B cell (primary cell): Measurements from ENCODE around the gene IGSF9B. TPM values are rescaled to one million over a fixed set of nuclear protein-coding genes. Genes with fewer than 3 reads are reported as not detected.

Source experiments
- ATAC-seq: fragments of 200-7000 bp; cut with Tn5 transposase; one replicate; pipeline ENCODE4 v1.10.0; 2021; ENCODE audit warnings: low read depth, mild to moderate bottlenecking, moderate number of reproducible peaks, moderate library complexity
- CTCF ChIA-PET: fragments of 350-600 bp; sonication (Branson Sonifier 250); formaldehyde crosslinking; loops from one replicate; lab custom pipeline; 2021; ENCODE audit warnings: antibody characterized with exemption, inconsistent platforms; lab: Charles Lee
- POLR2A ChIA-PET: fragments of 350-600 bp; sonication (Branson Sonifier 250); formaldehyde crosslinking; loops from one replicate; lab custom pipeline; 2021; ENCODE audit warnings: antibody characterized with exemption; lab: Charles Lee
- DNase-seq: peaks from one replicate; pipeline ENCODE4 v3.0.0; 2013
- H2AFZ ChIP-seq: 2 replicates; pipeline ENCODE4 v1.6.1; 2012; ENCODE audit warnings: mild to moderate bottlenecking, low read depth, low read length; ENCODE audit not compliant: insufficient read depth, poor library complexity, severe bottlenecking
- H3K27ac ChIP-seq, 2 donors: 1 replicate in 1 of 2; 2 replicates in 1 of 2; pipeline ENCODE4 v1.5.1; 2012 to 2013; ENCODE audit warnings: low read length in 2 of 2, mild to moderate bottlenecking in 2 of 2, moderate library complexity in 1 of 2
- H3K27me3 ChIP-seq, 4 experiments: fragments of 200-600 bp in 1 of 4; sonication (generic) in 1 of 4; replicated peaks in 1 of 4; 1 replicate in 2 of 4; 2 replicates in 2 of 4; pipeline versions ENCODE4 v1.6.1 to v1.7.0; 2013 to 2016; ENCODE audit warnings: low read length in 3 of 4, mild to moderate bottlenecking in 2 of 4, mixed read lengths in 1 of 4, moderate library complexity in 1 of 4; ENCODE audit not compliant: insufficient read depth in 4 of 4, control insufficient read depth in 3 of 4; ENCODE audit errors: control extremely low read depth in 1 of 4
- H3K36me3 ChIP-seq, 2 experiments: replicated peaks in 1 of 2; 1 replicate in 1 of 2; 2 replicates in 1 of 2; pipeline versions ENCODE4 v1.6.1 to v1.7.1; 2013; ENCODE audit warnings: low read length in 1 of 2; ENCODE audit not compliant: insufficient read depth in 2 of 2, control insufficient read depth in 1 of 2; ENCODE audit errors: control extremely low read depth in 1 of 2, extremely low read depth in 1 of 2
- H3K4me1 ChIP-seq, 2 donors: fragments of 200-600 bp in 1 of 2; sonication (generic) in 1 of 2; 1 replicate in 1 of 2; 2 replicates in 1 of 2; pipeline versions ENCODE4 v1.5.1 to v1.6.1; 2013 to 2017; ENCODE audit warnings: low read length in 2 of 2; ENCODE audit not compliant: control insufficient read depth in 2 of 2, insufficient read depth in 2 of 2
- H3K4me2 ChIP-seq: replicated peaks from 2 replicates; pipeline ENCODE3; 2012; ENCODE audit warnings: mild to moderate bottlenecking, low read depth, low read length; ENCODE audit not compliant: poor library complexity, severe bottlenecking
- H3K4me3 ChIP-seq, 5 experiments: fragments of 200-600 bp in 1 of 5; sonication (generic) in 1 of 5; 1 replicate in 3 of 5; 2 replicates in 2 of 5; pipeline versions ENCODE4 v1.5.1 to v1.7.0; 2011 to 2016; ENCODE audit warnings: low read length in 4 of 5, mild to moderate bottlenecking in 4 of 5, low read depth in 2 of 5, control low read depth in 1 of 5, moderate library complexity in 1 of 5; ENCODE audit not compliant: insufficient read depth in 1 of 5; ENCODE audit errors: control extremely low read depth in 1 of 5, extremely low read depth in 1 of 5
- H3K79me2 ChIP-seq: fragments of 200-600 bp; sonication (generic); one replicate; pipeline ENCODE4 v1.6.0; 2016; ENCODE audit warnings: low read length; ENCODE audit not compliant: control insufficient read depth, insufficient read depth
- H3K9ac ChIP-seq: fragments of 200-600 bp; sonication (generic); 2 replicates; pipeline ENCODE4 v1.6.1; 2017; ENCODE audit warnings: mild to moderate bottlenecking, low read length, moderate library complexity
- H3K9me3 ChIP-seq, 3 donors: one replicate each; pipeline versions ENCODE4 v1.6.1 to v1.7.1; 2013; ENCODE audit warnings: low read length in 2 of 3; ENCODE audit not compliant: control insufficient read depth in 2 of 3, insufficient read depth in 1 of 3; ENCODE audit errors: control extremely low read depth in 1 of 3
- H4K20me1 ChIP-seq: 2 replicates; pipeline ENCODE4 v1.6.0; 2012; ENCODE audit warnings: mild to moderate bottlenecking, low read length; ENCODE audit not compliant: insufficient read depth, control insufficient read depth, poor library complexity, severe bottlenecking
- H3K27ac Mint-ChIP-seq: one replicate; pipeline ENCODE4 v1.8.0; 2021; ENCODE audit warnings: mixed read lengths
- H3K27me3 Mint-ChIP-seq: one replicate; pipeline ENCODE4 v1.8.0; 2021; ENCODE audit warnings: mixed read lengths
- H3K4me1 Mint-ChIP-seq: one replicate; pipeline ENCODE4 v1.8.0; 2021; ENCODE audit warnings: mixed read lengths
- H3K4me3 Mint-ChIP-seq: one replicate; pipeline ENCODE4 v1.8.0; 2021; ENCODE audit warnings: mixed read lengths
- H3K9me3 Mint-ChIP-seq: one replicate; pipeline ENCODE4 v1.8.0; 2022; ENCODE audit warnings: mixed read lengths; ENCODE audit not compliant: insufficient read depth
- EZH2 ChIP-seq: IDR thresholded peaks from 2 replicates; pipeline ENCODE4 v1.6.1; 2012; ENCODE audit warnings: borderline replicate concordance, low read depth, mild to moderate bottlenecking, moderate library complexity, low read length; ENCODE audit not compliant: insufficient read depth, poor library complexity, severe bottlenecking
- WGBS: methylation state at CpG from one replicate; pipeline ENCODE4 v1.1.5; 2013; ENCODE audit warnings: missing lambda C conversion rate; ENCODE audit not compliant: insufficient coverage; 5-methylcytosine and 5-hydroxymethylcytosine counted together
- intact Hi-C: fragments of 100-400 bp; cut with micrococcal nuclease; formaldehyde crosslinking; loops from one replicate; pipeline ENCODE4 v1.10.0; 2022
- polyA plus RNA-seq: library from polyadenylated mRNA; depleted of rRNA; stranded (reverse); fragments of >200 nt; gene quantifications from 2 replicates; pipeline ENCODE4 v1.2.3, GENCODE V29; 2012
- total RNA-seq, 2 donors: library from RNA; stranded (reverse); fragments of 120-200 nt in 1 of 2; gene quantifications; 1 replicate in 1 of 2; 2 replicates in 1 of 2; pipeline versions ENCODE4 v1.2.3 to v1.2.4, GENCODE V29; 2013 to 2022
- TF ChIP-seq, protein P1 (sequence below): fragments of 200-600 bp; IDR thresholded peaks from one replicate; pipeline ENCODE4 v1.8.0; 2022; ENCODE audit warnings: antibody characterized with exemption, mild to moderate bottlenecking

Gene IGSF9B
- total and polyA plus RNA-seq, 2 donors (not counting 1 experiment from before 2014, with no cell fraction given), result 0.15 to 0.37 TPM

DNA sequence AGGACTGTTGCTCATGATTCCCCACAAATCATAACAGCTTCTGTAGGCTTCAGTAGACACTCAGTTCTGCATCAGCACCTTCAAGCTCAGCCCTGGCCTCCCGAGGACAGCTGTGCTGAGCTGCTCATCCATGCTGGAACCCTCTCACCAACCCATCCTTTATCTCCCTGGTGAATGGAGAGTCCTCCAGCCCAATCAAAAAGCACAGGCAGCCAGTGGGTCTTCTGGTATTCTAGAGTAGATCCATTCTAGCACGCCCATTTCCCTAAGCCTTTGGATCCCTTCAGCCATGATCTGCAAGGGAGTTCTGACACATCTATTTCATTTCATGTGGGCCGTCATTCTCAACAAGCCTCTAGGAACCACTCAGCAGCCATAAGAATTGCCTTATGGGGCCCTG lies 66.9 kb downstream of the IGSF9B start:
- H3K4me2 ChIP-seq, result no peak overlapping the region

DNA sequence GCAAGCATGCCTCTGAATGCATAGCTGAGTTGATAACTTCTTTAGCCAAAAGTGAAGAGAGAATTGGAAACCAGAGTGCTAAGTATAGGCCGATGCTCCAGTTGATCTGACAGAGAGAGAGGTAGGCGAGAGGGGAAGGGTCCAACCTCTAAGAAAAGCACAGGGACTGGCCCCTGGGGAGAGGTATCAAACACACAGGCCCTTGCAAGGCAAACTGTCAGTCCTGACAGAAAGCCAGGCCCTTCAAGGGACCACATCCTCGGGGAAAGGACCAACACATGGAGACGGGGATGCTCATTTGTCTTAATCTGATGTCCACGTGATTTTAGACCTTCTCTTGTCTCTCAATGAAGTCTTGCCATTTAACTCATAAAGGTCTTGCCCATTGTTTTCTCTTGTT lies 67.6 kb downstream of the IGSF9B start:
- 87% methylated on average over 5 of the region's 5 CpGs for WGBS
- Mint-ChIP-seq H3K9me3 (no peaks in the 10 kb centered on the region), H3K27ac (no peak overlapping the region), H3K4me1 (no peaks in the 10 kb centered on the region), H3K27me3 (peaks cover 22% of the 10 kb centered on the region), H3K4me3 (no peak overlapping the region)
- Histone ChIP-seq H3K9me3 (peaks cover 0 to 8% (median 0%) of the 10 kb centered on the region in 3 donors), H4K20me1 (no peaks in the 10 kb centered on the region), H3K27me3 (peaks cover 0 to 3% (median 0%) of the 10 kb centered on the region in 4 experiments), H3K9ac (no peak overlapping the region), H3K27ac (no peak overlapping the region), H2AFZ (no peak overlapping the region), H3K4me2 (no peak overlapping the region), H3K4me1 (no peaks in the 10 kb centered on the region), H3K36me3 (no peaks in the 10 kb centered on the region), H3K4me3 (no peak overlapping the region), H3K79me2 (no peaks in the 10 kb centered on the region)
- CTCF ChIA-PET, result no interaction called here
- TF ChIP-seq, protein P1, sequence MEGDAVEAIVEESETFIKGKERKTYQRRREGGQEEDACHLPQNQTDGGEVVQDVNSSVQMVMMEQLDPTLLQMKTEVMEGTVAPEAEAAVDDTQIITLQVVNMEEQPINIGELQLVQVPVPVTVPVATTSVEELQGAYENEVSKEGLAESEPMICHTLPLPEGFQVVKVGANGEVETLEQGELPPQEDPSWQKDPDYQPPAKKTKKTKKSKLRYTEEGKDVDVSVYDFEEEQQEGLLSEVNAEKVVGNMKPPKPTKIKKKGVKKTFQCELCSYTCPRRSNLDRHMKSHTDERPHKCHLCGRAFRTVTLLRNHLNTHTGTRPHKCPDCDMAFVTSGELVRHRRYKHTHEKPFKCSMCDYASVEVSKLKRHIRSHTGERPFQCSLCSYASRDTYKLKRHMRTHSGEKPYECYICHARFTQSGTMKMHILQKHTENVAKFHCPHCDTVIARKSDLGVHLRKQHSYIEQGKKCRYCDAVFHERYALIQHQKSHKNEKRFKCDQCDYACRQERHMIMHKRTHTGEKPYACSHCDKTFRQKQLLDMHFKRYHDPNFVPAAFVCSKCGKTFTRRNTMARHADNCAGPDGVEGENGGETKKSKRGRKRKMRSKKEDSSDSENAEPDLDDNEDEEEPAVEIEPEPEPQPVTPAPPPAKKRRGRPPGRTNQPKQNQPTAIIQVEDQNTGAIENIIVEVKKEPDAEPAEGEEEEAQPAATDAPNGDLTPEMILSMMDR, result no peak
- TF ChIP-seq EZH2, result no peak
- intact Hi-C loops, result no loop called here
- DNase-seq, result no peak
- no peak for ATAC-seq
- POLR2A ChIA-PET, result no interaction called here

More for the DNA sequence above, 66.9 kb downstream of the IGSF9B start:
- Histone ChIP-seq H3K4me1 (peaks cover 5 to 6% of the 10 kb centered on the region in 2 donors), H3K79me2 (no peaks in the 10 kb centered on the region), H3K9me3 (peaks cover 0 to 6% (median 0%) of the 10 kb centered on the region in 3 donors), H2AFZ (no peak overlapping the region), H3K36me3 (no peaks in the 10 kb centered on the region), H3K27ac (no peak overlapping the region), H3K4me3 (no peak overlapping the region), H3K27me3 (peaks cover 0 to 3% (median 0%) of the 10 kb centered on the region in 4 experiments), H4K20me1 (no peaks in the 10 kb centered on the region), H3K9ac (no peak overlapping the region)
- Mint-ChIP-seq H3K4me1 (peaks cover 3% of the 10 kb centered on the region), H3K27ac (no peak overlapping the region), H3K4me3 (no peak overlapping the region), H3K9me3 (no peaks in the 10 kb centered on the region), H3K27me3 (peaks cover 22% of the 10 kb centered on the region)
- ChIA-PET POLR2A (no interaction called here), CTCF (no interaction called here)
- DNase-seq (no peak), ATAC-seq (no peak)
- intact Hi-C loops, result no loop called here
- TF ChIP-seq, protein P1, result no peak
- TF ChIP-seq EZH2, result no peak
- WGBS, result 74% methylated on average over 3 of the region's 3 CpGs
